ENCODE measurements around the gene NR2F1.

NR2F1 gene

GRCh38 chr5:93600409-93601070, 17.5 kb downstream of the NR2F1 start:
- Histone ChIP-seq H3K4me1 (ENCODE audit: control insufficient read depth in 2 of 2, insufficient read depth in 2 of 2, low read length in 2 of 2) (peaks cover 0 to 6% of the 10 kb centered on the region in 2 donors), H3K27ac (ENCODE audit: low read depth in 2 of 2, low read length in 2 of 2) (no peak overlapping the region)

GRCh38 chr5:93601071-93601801, 18.2 kb downstream of the NR2F1 start:
- H3K27me3 ChIP-seq (ENCODE audit: control insufficient read depth in 2 of 2, insufficient read depth in 2 of 2, low read length in 2 of 2) = peaks cover 80 to 83% of the 10 kb centered on the region in 2 donors
- no peaks in the 10 kb centered on the region for H3K36me3 ChIP-seq (ENCODE audit: control insufficient read depth in 2 of 2, insufficient read depth in 2 of 2, low read length in 2 of 2)
- H3K9me3 ChIP-seq (ENCODE audit: control insufficient read depth in 2 of 2, low read length in 2 of 2) = no peaks in the 10 kb centered on the region
- peaks cover 0 to 6% of the 10 kb centered on the region in 2 donors for H3K4me1 ChIP-seq (ENCODE audit: control insufficient read depth in 2 of 2, insufficient read depth in 2 of 2, low read length in 2 of 2)
- H3K4me3 ChIP-seq (ENCODE audit: low read length in 2 of 2) = no peak overlapping the region
- no peak overlapping the region for H3K27ac ChIP-seq (ENCODE audit: low read depth in 2 of 2, low read length in 2 of 2)
- no peak overlapping the region for H3K9ac ChIP-seq (ENCODE audit: low read depth in 1 of 2, low read length in 2 of 2)

More at GRCh38 chr5:93600409-93601070, 17.5 kb downstream of the NR2F1 start:
- H3K36me3 ChIP-seq (ENCODE audit: control insufficient read depth in 2 of 2, insufficient read depth in 2 of 2, low read length in 2 of 2) = no peaks in the 10 kb centered on the region
- H3K9me3 ChIP-seq (ENCODE audit: control insufficient read depth in 2 of 2, low read length in 2 of 2) = no peaks in the 10 kb centered on the region
- H3K27me3 ChIP-seq (ENCODE audit: control insufficient read depth in 2 of 2, insufficient read depth in 2 of 2, low read length in 2 of 2) = peaks cover 79 to 83% of the 10 kb centered on the region in 2 donors
- H3K4me3 ChIP-seq (ENCODE audit: low read length in 2 of 2) = no peak overlapping the region
- no peak overlapping the region for H3K9ac ChIP-seq (ENCODE audit: low read depth in 1 of 2, low read length in 2 of 2)

GRCh38 chr5:93601802-93602155, 18.8 kb downstream of the NR2F1 start:
- H3K4me3 ChIP-seq (ENCODE audit: low read length in 2 of 2) = no peak overlapping the region
- no peaks in the 10 kb centered on the region for H3K36me3 ChIP-seq (ENCODE audit: control insufficient read depth in 2 of 2, insufficient read depth in 2 of 2, low read length in 2 of 2)
- H3K27me3 ChIP-seq (ENCODE audit: control insufficient read depth in 2 of 2, insufficient read depth in 2 of 2, low read length in 2 of 2) = peaks cover 78 to 82% of the 10 kb centered on the region in 2 donors
- H3K4me1 ChIP-seq (ENCODE audit: control insufficient read depth in 2 of 2, insufficient read depth in 2 of 2, low read length in 2 of 2) = peaks cover 0 to 4% of the 10 kb centered on the region in 2 donors
- no peak overlapping the region for H3K27ac ChIP-seq (ENCODE audit: low read depth in 2 of 2, low read length in 2 of 2)
- no peaks in the 10 kb centered on the region for H3K9me3 ChIP-seq (ENCODE audit: control insufficient read depth in 2 of 2, low read length in 2 of 2)
- no peak overlapping the region for H3K9ac ChIP-seq (ENCODE audit: low read depth in 1 of 2, low read length in 2 of 2)

- peaks cover 81 to 83% of the 10 kb centered on the region in 2 donors for H3K27me3 ChIP-seq (ENCODE audit: control insufficient read depth in 2 of 2, insufficient read depth in 2 of 2, low read length in 2 of 2)
- H3K36me3 ChIP-seq (ENCODE audit: control insufficient read depth in 2 of 2, insufficient read depth in 2 of 2, low read length in 2 of 2) = no peaks in the 10 kb centered on the region
- no peaks in the 10 kb centered on the region for H3K9me3 ChIP-seq (ENCODE audit: control insufficient read depth in 2 of 2, low read length in 2 of 2)
- H3K9ac ChIP-seq (ENCODE audit: low read depth in 1 of 2, low read length in 2 of 2) = no peak overlapping the region
- no peak overlapping the region for H3K27ac ChIP-seq (ENCODE audit: low read depth in 2 of 2, low read length in 2 of 2)
- peaks cover 0 to under 1% of the 10 kb centered on the region in 2 donors for H3K4me1 ChIP-seq (ENCODE audit: control insufficient read depth in 2 of 2, insufficient read depth in 2 of 2, low read length in 2 of 2)
- no peak overlapping the region for H3K4me3 ChIP-seq (ENCODE audit: low read length in 2 of 2)
Observed at GRCh38 chr5:93602241-93603077, 19.4 kb downstream of the NR2F1 start.

GRCh38 chr5:93603078-93603792, 20.2 kb downstream of the NR2F1 start:
- Histone ChIP-seq H3K27ac (ENCODE audit: low read depth in 2 of 2, low read length in 2 of 2) (no peak overlapping the region), H3K4me1 (ENCODE audit: control insufficient read depth in 2 of 2, insufficient read depth in 2 of 2, low read length in 2 of 2) (peaks cover 0 to 3% of the 10 kb centered on the region in 2 donors), H3K9ac (ENCODE audit: low read depth in 1 of 2, low read length in 2 of 2) (no peak overlapping the region)

GRCh38 chr5:93603793-93604643, 21.0 kb downstream of the NR2F1 start:
- Histone ChIP-seq H3K4me1 (ENCODE audit: control insufficient read depth in 2 of 2, insufficient read depth in 2 of 2, low read length in 2 of 2) (peaks cover 0 to 3% of the 10 kb centered on the region in 2 donors), H3K27me3 (ENCODE audit: control insufficient read depth in 2 of 2, insufficient read depth in 2 of 2, low read length in 2 of 2) (peaks cover 81% of the 10 kb centered on the region in 2 donors), H3K9ac (ENCODE audit: low read depth in 1 of 2, low read length in 2 of 2) (no peak overlapping the region), H3K4me3 (ENCODE audit: low read length in 2 of 2) (no peak overlapping the region), H3K9me3 (ENCODE audit: control insufficient read depth in 2 of 2, low read length in 2 of 2) (no peaks in the 10 kb centered on the region), H3K27ac (ENCODE audit: low read depth in 2 of 2, low read length in 2 of 2) (no peak overlapping the region), H3K36me3 (ENCODE audit: control insufficient read depth in 2 of 2, insufficient read depth in 2 of 2, low read length in 2 of 2) (no peaks in the 10 kb centered on the region)

More at GRCh38 chr5:93603078-93603792, 20.2 kb downstream of the NR2F1 start:
- no peaks in the 10 kb centered on the region for H3K9me3 ChIP-seq (ENCODE audit: control insufficient read depth in 2 of 2, low read length in 2 of 2)
- H3K27me3 ChIP-seq (ENCODE audit: control insufficient read depth in 2 of 2, insufficient read depth in 2 of 2, low read length in 2 of 2) = peaks cover 81 to 83% of the 10 kb centered on the region in 2 donors
- no peak overlapping the region for H3K4me3 ChIP-seq (ENCODE audit: low read length in 2 of 2)
- no peaks in the 10 kb centered on the region for H3K36me3 ChIP-seq (ENCODE audit: control insufficient read depth in 2 of 2, insufficient read depth in 2 of 2, low read length in 2 of 2)

GRCh38 chr5:93604644-93605515, 21.9 kb downstream of the NR2F1 start:
- H3K27ac ChIP-seq (ENCODE audit: low read depth in 2 of 2, low read length in 2 of 2) = no peak overlapping the region
- H3K4me1 ChIP-seq (ENCODE audit: control insufficient read depth in 2 of 2, insufficient read depth in 2 of 2, low read length in 2 of 2) = peaks cover 0 to 3% of the 10 kb centered on the region in 2 donors
- H3K36me3 ChIP-seq (ENCODE audit: control insufficient read depth in 2 of 2, insufficient read depth in 2 of 2, low read length in 2 of 2) = no peaks in the 10 kb centered on the region
- H3K4me3 ChIP-seq (ENCODE audit: low read length in 2 of 2) = no peak overlapping the region
- peaks cover 81 to 82% of the 10 kb centered on the region in 2 donors for H3K27me3 ChIP-seq (ENCODE audit: control insufficient read depth in 2 of 2, insufficient read depth in 2 of 2, low read length in 2 of 2)
- H3K9ac ChIP-seq (ENCODE audit: low read depth in 1 of 2, low read length in 2 of 2) = no peak overlapping the region
- H3K9me3 ChIP-seq (ENCODE audit: control insufficient read depth in 2 of 2, low read length in 2 of 2) = no peaks in the 10 kb centered on the region

GRCh38 chr5:93606382-93606752, 23.3 kb downstream of the NR2F1 start:
- Histone ChIP-seq H3K4me3 (ENCODE audit: low read length in 2 of 2) (no peak overlapping the region), H3K4me1 (ENCODE audit: control insufficient read depth in 2 of 2, insufficient read depth in 2 of 2, low read length in 2 of 2) (peaks cover 0 to 3% of the 10 kb centered on the region in 2 donors), H3K27ac (ENCODE audit: low read depth in 2 of 2, low read length in 2 of 2) (no peak overlapping the region), H3K27me3 (ENCODE audit: control insufficient read depth in 2 of 2, insufficient read depth in 2 of 2, low read length in 2 of 2) (peaks cover 84 to 86% of the 10 kb centered on the region in 2 donors), H3K36me3 (ENCODE audit: control insufficient read depth in 2 of 2, insufficient read depth in 2 of 2, low read length in 2 of 2) (no peaks in the 10 kb centered on the region), H3K9ac (ENCODE audit: low read depth in 1 of 2, low read length in 2 of 2) (no peak overlapping the region), H3K9me3 (ENCODE audit: control insufficient read depth in 2 of 2, low read length in 2 of 2) (no peaks in the 10 kb centered on the region)
